Prostate gland (tissue), 2 donors: ENCODE data around the gene DYNLRB1.

Source experiments
- CTCF ChIP-seq, 4 experiments: fragments of 200-600 bp in 2 of 4; fragments of 450-650 bp in 2 of 4; sonication (generic) in 2 of 4; IDR thresholded peaks; 1 replicate in 3 of 4; 2 replicates in 1 of 4; pipeline ENCODE4 v1.5.1; 2016 to 2019; ENCODE audit warnings: antibody characterized with exemption in 4 of 4, mild to moderate bottlenecking in 2 of 4, moderate library complexity in 2 of 4
- POLR2A ChIP-seq: fragments of 450-650 bp; IDR thresholded peaks from one replicate; pipeline ENCODE4 v1.6.1; 2016; ENCODE audit warnings: antibody characterized with exemption, mild to moderate bottlenecking

DNA sequence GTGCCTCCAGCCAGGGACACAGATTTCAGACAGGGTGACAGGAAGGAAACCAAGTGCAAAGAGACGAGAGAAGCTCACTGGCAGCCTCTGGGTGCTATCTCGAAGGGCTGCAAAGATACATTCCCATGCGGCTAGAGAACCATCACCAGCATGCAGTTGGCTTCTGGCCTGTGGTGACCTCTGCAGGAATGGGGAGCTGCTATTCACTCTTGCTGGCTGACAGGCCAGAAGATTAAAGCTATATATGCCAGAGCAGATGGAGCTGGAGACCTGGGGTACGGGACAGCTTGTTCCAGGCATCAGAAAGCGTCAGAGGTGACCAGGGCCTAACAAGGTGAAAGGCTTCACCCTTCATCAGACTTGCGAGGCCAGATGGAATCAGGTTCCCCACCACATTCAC lies 62.3 kb downstream of the DYNLRB1 start:
- TF ChIP-seq CTCF (IDR thresholded peaks at IDR 0.05) (no peak), POLR2A (no peak)
